BJ (cell line): Measurements from ENCODE around the gene FOXP2. TPM values are rescaled to one million over a fixed set of nuclear protein-coding genes. Genes with fewer than 3 reads are reported as not detected.

Experiments
- CTCF ChIA-PET: fragments of 350-600 bp; formaldehyde crosslinking; extraction: SDS; loops from one replicate; lab custom pipeline; 2021; ENCODE audit warnings: antibody characterized with exemption, inconsistent platforms; lab: Yijun Ruan, JAX
- POLR2A ChIA-PET: fragments of 300-600 bp; sonication (Branson Sonifier 250); formaldehyde crosslinking; extraction: SDS; loops from one replicate; lab custom pipeline; 2021; ENCODE audit warnings: antibody characterized with exemption; lab: Charles Lee
- DNase-seq: peaks from one replicate; pipeline ENCODE4 v3.0.0-alpha.2; 2011; ENCODE audit warnings: low read depth
- H3K27me3 ChIP-seq: 2 replicates; pipeline ENCODE4 v1.6.0; 2011; ENCODE audit warnings: low read length; ENCODE audit not compliant: control insufficient read depth, insufficient read depth
- H3K36me3 ChIP-seq: 2 replicates; pipeline ENCODE4 v1.5.1; 2011; ENCODE audit warnings: low read length; ENCODE audit not compliant: control insufficient read depth, insufficient read depth
- H3K4me3 ChIP-seq: 2 replicates; pipeline ENCODE4 v1.5.1; 2011; ENCODE audit warnings: low read depth, mild to moderate bottlenecking, control low read depth, low read length
- polyA plus RNA-seq: library from polyadenylated mRNA; depleted of rRNA; stranded (reverse); fragments of >200 nt; gene quantifications from 2 replicates; pipeline ENCODE4 v1.2.3, GENCODE V29; 2011
- TF ChIP-seq, protein P1 (sequence below): IDR thresholded peaks from 2 replicates; pipeline ENCODE4 v1.5.1; 2011; ENCODE audit warnings: low read depth, mild to moderate bottlenecking, control low read depth, inconsistent platforms, low read length, moderate library complexity; ENCODE audit not compliant: insufficient read depth

FOXP2 gene
- polyA plus RNA-seq, 1 experiment: 0.66 TPM

DNA sequence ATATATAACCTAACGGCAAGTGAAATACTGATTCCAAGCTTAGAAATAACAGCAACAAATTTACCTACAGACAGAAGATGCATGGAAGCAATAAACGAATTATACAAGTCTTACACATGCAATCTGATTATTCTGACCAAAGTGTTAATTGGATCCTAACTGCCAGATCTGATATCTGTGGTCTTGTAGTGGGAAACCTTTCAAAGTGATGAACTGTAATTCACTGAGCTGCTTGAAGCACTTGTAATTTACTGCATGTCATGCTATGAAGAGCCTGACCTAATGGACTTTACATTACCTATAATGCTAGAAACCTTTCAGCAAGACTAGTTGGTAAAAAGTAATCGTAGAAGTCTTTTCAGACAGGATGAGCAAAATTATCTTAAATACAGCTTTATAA, 205.6 kb downstream of the FOXP2 start:
- H3K27me3 ChIP-seq: no peaks in the 10 kb centered on the region
- CTCF ChIA-PET: no interaction called here
- H3K36me3 ChIP-seq: no peaks in the 10 kb centered on the region
- DNase-seq: no peak
- H3K4me3 ChIP-seq: no peak overlapping the region
- TF ChIP-seq, protein P1, sequence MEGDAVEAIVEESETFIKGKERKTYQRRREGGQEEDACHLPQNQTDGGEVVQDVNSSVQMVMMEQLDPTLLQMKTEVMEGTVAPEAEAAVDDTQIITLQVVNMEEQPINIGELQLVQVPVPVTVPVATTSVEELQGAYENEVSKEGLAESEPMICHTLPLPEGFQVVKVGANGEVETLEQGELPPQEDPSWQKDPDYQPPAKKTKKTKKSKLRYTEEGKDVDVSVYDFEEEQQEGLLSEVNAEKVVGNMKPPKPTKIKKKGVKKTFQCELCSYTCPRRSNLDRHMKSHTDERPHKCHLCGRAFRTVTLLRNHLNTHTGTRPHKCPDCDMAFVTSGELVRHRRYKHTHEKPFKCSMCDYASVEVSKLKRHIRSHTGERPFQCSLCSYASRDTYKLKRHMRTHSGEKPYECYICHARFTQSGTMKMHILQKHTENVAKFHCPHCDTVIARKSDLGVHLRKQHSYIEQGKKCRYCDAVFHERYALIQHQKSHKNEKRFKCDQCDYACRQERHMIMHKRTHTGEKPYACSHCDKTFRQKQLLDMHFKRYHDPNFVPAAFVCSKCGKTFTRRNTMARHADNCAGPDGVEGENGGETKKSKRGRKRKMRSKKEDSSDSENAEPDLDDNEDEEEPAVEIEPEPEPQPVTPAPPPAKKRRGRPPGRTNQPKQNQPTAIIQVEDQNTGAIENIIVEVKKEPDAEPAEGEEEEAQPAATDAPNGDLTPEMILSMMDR: no peak
- POLR2A ChIA-PET: no interaction called here

DNA sequence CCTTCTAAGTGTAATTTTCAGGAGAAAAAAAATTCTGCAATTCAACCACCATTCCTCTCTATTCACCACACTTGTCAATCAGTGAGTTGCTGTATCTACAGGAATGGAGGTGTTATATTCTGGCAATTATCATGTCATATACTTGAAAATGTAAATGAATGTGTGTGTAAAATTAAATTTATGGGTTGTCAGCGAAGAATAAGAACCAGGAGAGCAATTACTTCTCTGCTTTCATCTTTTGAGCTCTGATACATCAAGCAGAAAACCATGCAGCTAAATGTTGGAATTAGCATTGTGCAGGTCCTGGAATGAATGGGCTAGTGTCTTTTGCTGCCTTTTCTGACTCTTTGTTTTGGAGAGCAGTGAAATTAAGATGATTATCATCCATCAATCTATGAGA, 207.6 kb downstream of the FOXP2 start:
- CTCF ChIA-PET: no interaction called here

DNA sequence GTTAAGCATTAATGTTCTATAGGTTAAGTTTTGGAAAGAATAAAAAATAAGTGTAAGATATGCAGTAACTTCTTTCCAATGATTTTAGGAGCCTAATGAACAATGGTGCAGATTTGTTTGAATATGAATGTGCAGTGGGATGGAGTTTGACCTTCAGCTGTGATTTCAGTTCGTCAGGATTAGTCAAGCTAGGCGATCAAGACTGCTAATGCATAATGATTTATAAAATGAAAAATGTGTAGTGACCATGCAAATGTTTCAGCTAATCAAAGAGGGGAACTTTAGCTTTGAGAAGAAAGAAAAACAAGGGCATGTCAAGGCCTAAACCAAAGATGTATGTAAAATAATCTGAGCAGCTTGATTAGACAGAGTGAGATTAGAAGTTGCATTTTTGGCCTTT, 208.5 kb downstream of the FOXP2 start:
- ChIA-PET CTCF (no interaction called here), POLR2A (no interaction called here)
- Histone ChIP-seq H3K36me3 (no peaks in the 10 kb centered on the region), H3K4me3 (no peak overlapping the region), H3K27me3 (no peaks in the 10 kb centered on the region)
- DNase-seq: no peak
- TF ChIP-seq, protein P1: no peak

More for the DNA sequence above, 207.6 kb downstream of the FOXP2 start:
- Histone ChIP-seq H3K36me3 (no peaks in the 10 kb centered on the region), H3K27me3 (no peaks in the 10 kb centered on the region), H3K4me3 (no peak overlapping the region)
- DNase-seq: no peak
- POLR2A ChIA-PET: no interaction called here
- TF ChIP-seq, protein P1: no peak

DNA sequence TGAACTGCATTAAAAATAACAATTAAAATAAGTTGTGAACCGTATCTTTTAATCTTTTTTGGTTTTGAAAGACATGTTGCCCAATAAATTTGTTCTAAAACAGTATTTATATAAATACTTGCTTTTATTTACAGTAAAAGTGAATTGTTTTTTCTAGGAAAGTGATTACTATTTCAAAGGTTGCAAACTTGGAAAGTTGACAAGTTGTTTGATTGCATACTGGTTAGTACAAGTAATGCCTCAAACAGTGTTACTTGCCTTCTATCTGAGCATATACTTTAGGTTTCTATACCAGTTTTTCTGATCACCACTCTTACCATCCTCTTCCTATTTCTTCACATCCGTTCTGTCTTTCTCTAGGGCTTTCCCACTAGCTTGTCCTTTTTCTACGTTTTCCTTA, 212.6 kb downstream of the FOXP2 start:
- TF ChIP-seq, protein P1: no peak
- Histone ChIP-seq H3K27me3 (no peaks in the 10 kb centered on the region), H3K36me3 (no peaks in the 10 kb centered on the region), H3K4me3 (no peak overlapping the region)
- ChIA-PET POLR2A (no interaction called here), CTCF (no interaction called here)
- DNase-seq: no peak

DNA sequence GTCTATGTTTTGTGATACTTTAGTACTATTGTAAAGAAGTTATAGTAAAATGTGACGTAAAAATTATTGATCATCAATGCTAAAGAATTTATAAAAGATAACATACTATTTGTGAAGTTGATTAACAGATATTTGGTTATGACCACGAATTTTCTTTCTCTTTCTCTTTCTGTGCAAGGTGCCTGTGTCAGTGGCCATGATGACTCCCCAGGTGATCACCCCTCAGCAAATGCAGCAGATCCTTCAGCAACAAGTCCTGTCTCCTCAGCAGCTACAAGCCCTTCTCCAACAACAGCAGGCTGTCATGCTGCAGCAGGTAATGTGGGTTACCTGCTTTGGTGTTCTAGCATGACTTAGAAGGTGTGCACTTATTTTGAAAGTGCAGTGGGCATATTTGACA, 213.7 kb downstream of the FOXP2 start:
- no peaks in the 10 kb centered on the region for H3K36me3 ChIP-seq
- no peak for DNase-seq
- no peaks in the 10 kb centered on the region for H3K27me3 ChIP-seq
- no peak overlapping the region for H3K4me3 ChIP-seq
- ChIA-PET POLR2A (no interaction called here), CTCF (no interaction called here)
- TF ChIP-seq, protein P1: no peak
